Forelimb muscle (tissue), 1 donor: ENCODE results near the gene KLB. TPM values are rescaled to one million over a fixed set of nuclear protein-coding genes. Genes with fewer than 3 reads are reported as not detected.
"Not testable (repeated sequence)": the region's sequence is repeated elsewhere in the genome, so short reads cannot be mapped to it uniquely, and the experiment has no call there.

Experiments used
- DNase-seq: peaks from one replicate; pipeline ENCODE4 v3.0.0-alpha.2; 2013; ENCODE audit warnings: low read depth
- polyA plus RNA-seq: library from polyadenylated mRNA; unstranded; fragments of 120-200 nt; gene quantifications from one replicate; pipeline ENCODE4 v1.2.1, GENCODE V29; 2013; ENCODE audit not compliant: insufficient read length

KLB gene
- polyA plus RNA-seq, result 0.09 TPM

- peak; percentile 16 for DNase-seq
These were observed at the start of gene KLB for GRCh38 chr4:39406763-39407583. Gene KLB, plus strand, starts transcription at chr4:39406930. Its CDS starts 20 bp downstream, at chr4:39406950.

GRCh38 chr4:39357002-39357401 is 49.7 kb upstream of the KLB start:
- DNase-seq, result no peak

DNA sequence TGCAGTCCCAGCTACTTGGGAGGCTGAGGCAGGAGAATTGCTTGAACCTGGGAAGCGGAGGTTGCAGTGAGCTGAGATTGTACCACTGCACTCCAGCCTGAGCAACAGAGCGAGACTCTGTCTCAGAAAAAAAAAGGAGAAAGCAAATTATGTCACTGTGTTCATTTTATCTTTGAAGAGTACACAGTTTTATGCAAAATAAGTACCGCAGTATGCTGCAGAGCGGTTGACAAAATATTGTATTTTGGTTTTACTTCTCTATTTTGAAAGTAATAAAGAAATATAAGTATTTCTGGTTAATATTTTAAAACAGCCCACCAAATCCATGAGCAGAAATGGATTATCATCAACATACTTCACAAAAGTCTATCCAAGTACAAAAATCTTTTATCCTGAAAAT is 46.1 kb upstream of the KLB start:
- not testable (repeated sequence) for DNase-seq

- DNase-seq, result no peak
These were observed 43.9 kb upstream of the KLB start for GRCh38 chr4:39362827-39363226.

DNA sequence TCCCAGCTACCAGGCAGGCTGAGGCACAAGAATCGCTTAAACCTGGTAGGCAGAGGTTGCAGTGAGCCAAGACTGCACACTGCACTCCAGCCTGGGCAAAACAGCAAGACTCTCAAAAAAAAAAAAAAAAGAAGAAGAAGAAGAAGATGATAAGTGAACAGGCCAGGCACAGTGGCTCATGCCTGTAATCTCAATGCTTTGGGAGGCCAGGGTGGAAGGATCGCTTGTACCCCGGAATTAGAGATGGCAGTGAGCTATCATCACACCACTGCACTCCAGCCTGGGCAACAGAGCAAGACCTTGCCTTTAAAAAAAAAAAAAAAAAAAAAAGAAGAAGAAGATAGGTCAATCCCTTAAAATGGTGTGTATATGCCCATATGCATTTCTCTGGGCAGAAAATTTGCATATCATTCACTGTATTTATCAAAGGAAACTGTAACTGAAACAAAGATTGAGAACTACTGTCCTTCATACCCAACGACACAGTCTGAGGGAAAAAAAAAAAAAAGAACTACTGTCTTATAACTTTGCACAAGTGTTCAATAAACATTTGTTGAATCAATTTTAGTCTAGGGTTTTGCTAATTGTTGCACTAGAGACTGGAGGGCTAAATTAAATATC is 42.8 kb upstream of the KLB start:
- no peak for DNase-seq

- DNase-seq, result no peak
These were observed 41.4 kb upstream of the KLB start for GRCh38 chr4:39365360-39365759.

DNA sequence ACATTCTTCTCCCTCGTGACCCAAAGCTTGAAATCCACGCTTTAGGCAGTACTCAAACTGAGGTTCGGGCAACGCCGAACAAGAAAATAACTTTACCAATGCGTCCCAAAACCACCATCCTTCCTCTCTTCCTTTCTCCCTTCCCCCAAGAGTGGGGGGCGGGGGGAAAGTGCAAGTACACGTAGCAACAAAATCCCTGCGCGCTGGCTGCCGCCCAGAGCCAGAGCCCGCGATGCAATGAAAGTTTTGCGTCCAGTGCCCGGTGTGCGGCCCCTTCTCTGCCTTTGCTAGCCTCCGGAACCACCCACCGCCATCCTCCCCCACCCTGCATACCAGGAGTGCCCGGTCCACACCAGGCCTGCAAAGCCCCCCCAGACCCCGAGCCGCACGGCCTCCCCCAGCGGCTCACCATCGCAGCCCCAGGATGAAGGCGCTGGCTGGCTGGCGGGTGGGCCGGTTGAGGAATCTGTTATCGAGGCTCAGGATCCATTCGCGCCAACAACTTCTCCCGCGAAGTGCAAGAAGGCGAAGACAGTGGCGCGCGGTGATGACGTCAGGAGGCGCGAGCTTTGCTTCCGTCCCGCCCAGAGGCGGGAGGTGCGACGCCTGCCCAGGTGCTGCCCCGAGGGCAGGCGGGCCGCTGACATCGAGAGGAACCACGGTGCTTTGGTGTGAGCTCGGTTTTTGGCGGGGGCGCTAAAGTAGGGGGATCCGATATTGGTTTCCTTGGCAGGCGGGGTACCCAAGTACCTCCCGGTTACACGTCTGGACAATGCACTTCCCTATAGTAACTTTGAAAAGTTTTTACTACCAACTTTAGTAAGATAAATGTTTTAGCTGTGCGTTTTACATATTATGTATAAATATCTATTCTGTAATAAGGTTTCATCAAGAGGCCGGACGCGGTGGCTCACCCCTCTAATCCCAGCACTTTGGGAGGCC is 40.6 kb upstream of the KLB start, which contains the start of gene RFC1:
Gene RFC1, minus strand, starts transcription at position 533 of the 942 bp plus-strand sequence. Its CDS starts 121 bp downstream, at position 412.
- peak; percentile 76 for DNase-seq

GRCh38 chr4:39367166-39367565 is 39.6 kb upstream of the KLB start:
- DNase-seq, result no peak

- no peak for DNase-seq
These were observed 37.4 kb upstream of the KLB start for GRCh38 chr4:39369301-39369700.

GRCh38 chr4:39371209-39371608 is 35.5 kb upstream of the KLB start:
- DNase-seq, result not testable (repeated sequence)

- DNase-seq, result no peak
These were observed 31.3 kb upstream of the KLB start for GRCh38 chr4:39375478-39375877.

- DNase-seq, result no peak
These were observed 23.0 kb upstream of the KLB start for GRCh38 chr4:39383690-39384089.

- DNase-seq, result no peak
These were observed 22.2 kb upstream of the KLB start for GRCh38 chr4:39384563-39384962.

GRCh38 chr4:39390603-39391002 is 16.1 kb upstream of the KLB start:
- DNase-seq, result no peak

DNA sequence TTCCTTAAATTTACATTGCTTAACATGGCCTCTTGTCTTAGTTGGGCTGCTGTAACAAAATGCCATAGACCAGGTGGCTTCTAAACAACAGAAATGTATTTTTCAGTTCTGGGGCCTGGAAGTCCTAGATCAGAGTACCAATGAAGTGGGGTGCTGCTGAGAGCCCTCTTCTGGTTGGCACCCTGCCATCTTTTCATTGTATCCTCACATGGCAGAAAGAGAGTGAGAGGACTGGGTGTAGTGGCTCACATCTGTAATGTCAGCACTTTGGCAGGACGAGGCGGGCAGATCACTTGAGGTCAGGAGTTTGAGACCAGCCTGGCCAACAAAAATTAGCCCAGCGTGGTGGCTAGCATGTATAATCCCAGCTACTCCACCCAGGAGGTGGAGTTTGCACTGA is 12.0 kb upstream of the KLB start:
- no peak for DNase-seq

GRCh38 chr4:39401640-39402039 is 5.1 kb upstream of the KLB start:
- DNase-seq, result not testable (repeated sequence)

DNA sequence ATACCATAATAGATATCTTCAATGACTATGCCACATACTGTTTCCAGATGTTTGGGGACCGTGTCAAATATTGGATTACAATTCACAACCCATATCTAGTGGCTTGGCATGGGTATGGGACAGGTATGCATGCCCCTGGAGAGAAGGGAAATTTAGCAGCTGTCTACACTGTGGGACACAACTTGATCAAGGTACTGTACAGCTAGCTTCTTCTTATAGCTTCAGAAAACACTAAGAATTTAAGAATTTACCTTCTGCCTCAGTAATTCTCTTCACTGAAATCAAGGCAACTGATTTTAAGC is 805 bp downstream of the KLB start:
- DNase-seq, result no peak

GRCh38 chr4:39410415-39410814 is 3.7 kb downstream of the KLB start:
- no peak for DNase-seq

DNA sequence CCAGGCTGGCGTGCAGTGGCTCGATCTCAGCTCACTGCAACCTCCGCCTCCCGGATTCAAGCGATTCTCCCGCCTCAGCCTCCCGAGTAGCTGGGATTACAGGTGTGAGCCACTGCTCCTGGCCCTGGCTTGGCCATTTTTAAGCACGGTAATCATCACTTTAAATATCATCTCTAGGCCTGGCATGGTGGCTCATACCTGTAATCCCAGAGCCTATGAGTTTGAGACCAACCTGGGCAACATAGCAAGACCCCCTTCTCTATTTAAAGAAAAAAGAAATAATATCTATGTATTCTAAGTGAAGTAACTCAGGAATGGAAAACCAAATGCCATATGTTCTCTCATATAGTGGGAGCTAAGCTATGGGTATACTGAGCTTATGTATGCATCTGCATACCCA is 4.8 kb downstream of the KLB start:
- not testable (repeated sequence) for DNase-seq

- no peak for DNase-seq
These were observed 9.1 kb downstream of the KLB start for GRCh38 chr4:39415678-39416283.

GRCh38 chr4:39422247-39422646 is 15.5 kb downstream of the KLB start:
- no peak for DNase-seq

DNA sequence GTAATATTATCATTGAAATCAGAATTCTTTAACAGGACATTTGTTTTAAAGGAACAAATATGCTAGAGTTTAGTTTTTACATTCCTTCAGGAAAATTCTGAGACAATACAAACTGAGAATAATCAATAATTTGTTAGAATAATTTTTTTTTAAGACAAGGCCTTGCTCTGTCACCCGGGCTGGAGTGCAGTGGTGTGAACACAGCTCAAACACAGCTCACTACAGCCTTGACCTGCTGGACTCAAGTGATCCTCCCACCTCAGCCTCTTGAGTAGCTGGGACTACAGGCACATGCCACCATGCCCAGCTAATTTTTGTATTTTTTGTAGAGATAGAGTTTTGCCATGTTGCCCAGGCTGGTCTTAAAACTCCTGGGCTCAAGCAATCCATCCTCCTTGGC is 18.6 kb downstream of the KLB start:
- DNase-seq, result not testable (repeated sequence)
